Measurements from ENCODE around the gene RBM27. TPM values are rescaled to one million over a fixed set of nuclear protein-coding genes. Genes with fewer than 3 reads are reported as not detected.

RBM27 gene
- total RNA-seq, 1 experiment from 2014 or later, result 32.6 TPM

DNA sequence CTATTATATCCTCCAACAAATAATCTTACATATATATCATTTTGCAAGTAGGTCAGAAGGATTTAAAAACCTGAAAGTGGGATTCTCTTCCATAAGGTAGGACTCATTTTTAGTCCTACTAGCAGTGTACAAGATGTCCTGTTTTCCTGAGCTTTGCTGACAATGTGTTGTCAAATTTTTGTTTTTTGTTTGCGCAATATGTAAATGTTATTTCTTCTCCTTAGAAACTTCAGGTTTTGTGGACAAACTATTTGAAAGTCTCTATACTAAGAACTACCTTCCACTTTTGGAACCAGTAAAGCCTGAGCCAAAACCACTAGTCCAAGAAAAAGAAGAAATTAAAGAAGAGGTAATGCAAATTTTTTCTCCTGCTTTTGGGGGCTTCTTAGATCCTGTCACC, 19.8 kb downstream of the RBM27 start:
- Mint-ChIP-seq H3K4me1 (no peaks in the 10 kb centered on the region), H3K9me3 (no peaks in the 10 kb centered on the region), H3K36me3 (peaks cover 29% of the 10 kb centered on the region), H3K4me3 (no peak overlapping the region), H3K27me3 (ENCODE audit: low read depth) (no peaks in the 10 kb centered on the region), H3K27ac (no peak overlapping the region)
- TF ChIP-seq, protein P1, sequence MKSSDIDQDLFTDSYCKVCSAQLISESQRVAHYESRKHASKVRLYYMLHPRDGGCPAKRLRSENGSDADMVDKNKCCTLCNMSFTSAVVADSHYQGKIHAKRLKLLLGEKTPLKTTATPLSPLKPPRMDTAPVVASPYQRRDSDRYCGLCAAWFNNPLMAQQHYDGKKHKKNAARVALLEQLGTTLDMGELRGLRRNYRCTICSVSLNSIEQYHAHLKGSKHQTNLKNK (CRISPR knock-in tag; IDR thresholded peaks at IDR 0.05), result no peak
- TF ChIP-seq SOX15 (CRISPR knock-in tag; IDR thresholded peaks at IDR 0.05) (no peak), NR3C1 (CRISPR knock-in tag; conservative IDR thresholded peaks at IDR 0.05; ENCODE audit: low read depth) (no peak), NFYB (CRISPR knock-in tag; conservative IDR thresholded peaks at IDR 0.05; ENCODE audit: low read depth) (no peak), SMAD4 (CRISPR knock-in tag; IDR thresholded peaks at IDR 0.05) (no peak)
- ChIA-PET POLR2A (no interaction called here), CTCF (no interaction called here)
- DNase-seq (ENCODE audit: low spot score) (no peak), ATAC-seq (no peak)

DNA sequence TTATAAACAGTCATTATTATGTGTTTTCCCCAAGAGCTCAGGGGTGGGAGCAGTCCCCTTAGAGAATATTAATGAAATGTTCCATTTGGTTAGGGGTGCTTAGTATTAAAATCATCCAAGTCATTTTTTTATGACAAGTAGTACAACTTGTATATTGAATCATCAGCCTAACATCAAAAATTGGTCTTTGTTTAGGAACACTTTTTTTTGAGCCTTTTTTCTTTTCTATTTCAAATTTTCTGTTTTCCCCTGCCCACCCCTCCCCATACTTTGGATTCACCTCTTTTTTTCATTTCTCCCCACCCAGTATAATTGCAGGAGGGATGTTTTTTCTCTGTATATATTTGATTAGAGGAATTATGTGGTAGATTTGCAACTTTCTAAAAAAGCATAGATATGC, 25.8 kb downstream of the RBM27 start:
- Mint-ChIP-seq H3K4me1 (no peaks in the 10 kb centered on the region), H3K9me3 (no peaks in the 10 kb centered on the region), H3K27me3 (ENCODE audit: low read depth) (no peaks in the 10 kb centered on the region), H3K36me3 (peaks cover 54% of the 10 kb centered on the region), H3K27ac (no peak overlapping the region), H3K4me3 (no peak overlapping the region)
- DNase-seq (ENCODE audit: low spot score) (no peak), ATAC-seq (no peak)
- TF ChIP-seq, protein P2, sequence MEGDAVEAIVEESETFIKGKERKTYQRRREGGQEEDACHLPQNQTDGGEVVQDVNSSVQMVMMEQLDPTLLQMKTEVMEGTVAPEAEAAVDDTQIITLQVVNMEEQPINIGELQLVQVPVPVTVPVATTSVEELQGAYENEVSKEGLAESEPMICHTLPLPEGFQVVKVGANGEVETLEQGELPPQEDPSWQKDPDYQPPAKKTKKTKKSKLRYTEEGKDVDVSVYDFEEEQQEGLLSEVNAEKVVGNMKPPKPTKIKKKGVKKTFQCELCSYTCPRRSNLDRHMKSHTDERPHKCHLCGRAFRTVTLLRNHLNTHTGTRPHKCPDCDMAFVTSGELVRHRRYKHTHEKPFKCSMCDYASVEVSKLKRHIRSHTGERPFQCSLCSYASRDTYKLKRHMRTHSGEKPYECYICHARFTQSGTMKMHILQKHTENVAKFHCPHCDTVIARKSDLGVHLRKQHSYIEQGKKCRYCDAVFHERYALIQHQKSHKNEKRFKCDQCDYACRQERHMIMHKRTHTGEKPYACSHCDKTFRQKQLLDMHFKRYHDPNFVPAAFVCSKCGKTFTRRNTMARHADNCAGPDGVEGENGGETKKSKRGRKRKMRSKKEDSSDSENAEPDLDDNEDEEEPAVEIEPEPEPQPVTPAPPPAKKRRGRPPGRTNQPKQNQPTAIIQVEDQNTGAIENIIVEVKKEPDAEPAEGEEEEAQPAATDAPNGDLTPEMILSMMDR (IDR thresholded peaks at IDR 0.05), result no peak
- TF ChIP-seq RORB (CRISPR knock-in tag; IDR thresholded peaks at IDR 0.05) (no peak), NR2C2 (CRISPR knock-in tag; IDR thresholded peaks at IDR 0.05) (no peak), FOXJ3 (CRISPR knock-in tag; IDR thresholded peaks at IDR 0.05; ENCODE audit: borderline replicate concordance) (no peak), MXD4 (CRISPR knock-in tag; IDR thresholded peaks at IDR 0.05; ENCODE audit: borderline replicate concordance) (no peak)
- TF ChIP-seq, protein P3, sequence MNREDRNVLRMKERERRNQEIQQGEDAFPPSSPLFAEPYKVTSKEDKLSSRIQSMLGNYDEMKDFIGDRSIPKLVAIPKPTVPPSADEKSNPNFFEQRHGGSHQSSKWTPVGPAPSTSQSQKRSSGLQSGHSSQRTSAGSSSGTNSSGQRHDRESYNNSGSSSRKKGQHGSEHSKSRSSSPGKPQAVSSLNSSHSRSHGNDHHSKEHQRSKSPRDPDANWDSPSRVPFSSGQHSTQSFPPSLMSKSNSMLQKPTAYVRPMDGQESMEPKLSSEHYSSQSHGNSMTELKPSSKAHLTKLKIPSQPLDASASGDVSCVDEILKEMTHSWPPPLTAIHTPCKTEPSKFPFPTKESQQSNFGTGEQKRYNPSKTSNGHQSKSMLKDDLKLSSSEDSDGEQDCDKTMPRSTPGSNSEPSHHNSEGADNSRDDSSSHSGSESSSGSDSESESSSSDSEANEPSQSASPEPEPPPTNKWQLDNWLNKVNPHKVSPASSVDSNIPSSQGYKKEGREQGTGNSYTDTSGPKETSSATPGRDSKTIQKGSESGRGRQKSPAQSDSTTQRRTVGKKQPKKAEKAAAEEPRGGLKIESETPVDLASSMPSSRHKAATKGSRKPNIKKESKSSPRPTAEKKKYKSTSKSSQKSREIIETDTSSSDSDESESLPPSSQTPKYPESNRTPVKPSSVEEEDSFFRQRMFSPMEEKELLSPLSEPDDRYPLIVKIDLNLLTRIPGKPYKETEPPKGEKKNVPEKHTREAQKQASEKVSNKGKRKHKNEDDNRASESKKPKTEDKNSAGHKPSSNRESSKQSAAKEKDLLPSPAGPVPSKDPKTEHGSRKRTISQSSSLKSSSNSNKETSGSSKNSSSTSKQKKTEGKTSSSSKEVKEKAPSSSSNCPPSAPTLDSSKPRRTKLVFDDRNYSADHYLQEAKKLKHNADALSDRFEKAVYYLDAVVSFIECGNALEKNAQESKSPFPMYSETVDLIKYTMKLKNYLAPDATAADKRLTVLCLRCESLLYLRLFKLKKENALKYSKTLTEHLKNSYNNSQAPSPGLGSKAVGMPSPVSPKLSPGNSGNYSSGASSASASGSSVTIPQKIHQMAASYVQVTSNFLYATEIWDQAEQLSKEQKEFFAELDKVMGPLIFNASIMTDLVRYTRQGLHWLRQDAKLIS (CRISPR knock-in tag; IDR thresholded peaks at IDR 0.05; ENCODE audit: borderline replicate concordance), result no peak
- TF ChIP-seq, protein P4, sequence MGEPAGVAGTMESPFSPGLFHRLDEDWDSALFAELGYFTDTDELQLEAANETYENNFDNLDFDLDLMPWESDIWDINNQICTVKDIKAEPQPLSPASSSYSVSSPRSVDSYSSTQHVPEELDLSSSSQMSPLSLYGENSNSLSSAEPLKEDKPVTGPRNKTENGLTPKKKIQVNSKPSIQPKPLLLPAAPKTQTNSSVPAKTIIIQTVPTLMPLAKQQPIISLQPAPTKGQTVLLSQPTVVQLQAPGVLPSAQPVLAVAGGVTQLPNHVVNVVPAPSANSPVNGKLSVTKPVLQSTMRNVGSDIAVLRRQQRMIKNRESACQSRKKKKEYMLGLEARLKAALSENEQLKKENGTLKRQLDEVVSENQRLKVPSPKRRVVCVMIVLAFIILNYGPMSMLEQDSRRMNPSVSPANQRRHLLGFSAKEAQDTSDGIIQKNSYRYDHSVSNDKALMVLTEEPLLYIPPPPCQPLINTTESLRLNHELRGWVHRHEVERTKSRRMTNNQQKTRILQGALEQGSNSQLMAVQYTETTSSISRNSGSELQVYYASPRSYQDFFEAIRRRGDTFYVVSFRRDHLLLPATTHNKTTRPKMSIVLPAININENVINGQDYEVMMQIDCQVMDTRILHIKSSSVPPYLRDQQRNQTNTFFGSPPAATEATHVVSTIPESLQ (CRISPR knock-in tag; IDR thresholded peaks at IDR 0.05), result no peak
- POLR2A ChIA-PET, result no interaction called here
- CTCF ChIA-PET, result no interaction called here

DNA sequence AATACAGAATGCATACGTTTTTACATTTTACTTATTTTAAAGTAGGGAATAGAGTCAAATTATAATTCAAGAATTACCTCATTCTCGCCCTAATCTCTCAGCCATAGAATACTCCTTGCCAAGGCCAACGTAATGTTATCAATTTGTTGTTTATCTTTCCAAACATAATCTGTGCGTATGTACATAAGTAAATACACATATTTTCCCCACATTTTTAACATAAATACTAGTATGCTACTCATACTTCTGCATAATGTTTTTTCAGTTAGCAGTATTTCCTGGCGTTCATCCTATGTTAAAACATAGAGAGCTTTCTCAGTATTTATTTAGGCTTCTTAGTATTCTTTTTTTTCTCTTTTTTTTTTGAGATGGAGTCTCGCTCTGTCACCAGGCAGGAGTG, 28.8 kb downstream of the RBM27 start:
- Mint-ChIP-seq H3K36me3 (peaks cover 54% of the 10 kb centered on the region), H3K9me3 (no peaks in the 10 kb centered on the region), H3K4me1 (no peaks in the 10 kb centered on the region), H3K27ac (no peak overlapping the region), H3K4me3 (no peak overlapping the region), H3K27me3 (ENCODE audit: low read depth) (no peaks in the 10 kb centered on the region)
- CTCF ChIA-PET, result no interaction called here
- POLR2A ChIA-PET, result interaction anchor here (0.6 kb wide), 1 partner anchor 48 kb away, joined by 3 read pairs; no protein-coding TSS in a partner anchor
- ATAC-seq (no peak), DNase-seq (ENCODE audit: low spot score) (no peak)
- TF ChIP-seq JUN (CRISPR knock-in tag; IDR thresholded peaks at IDR 0.05) (no peak), CREM (CRISPR knock-in tag; IDR thresholded peaks at IDR 0.05) (no peak), ZNF138 (CRISPR knock-in tag; conservative IDR thresholded peaks at IDR 0.05) (no peak)
- TF ChIP-seq, protein P5, sequence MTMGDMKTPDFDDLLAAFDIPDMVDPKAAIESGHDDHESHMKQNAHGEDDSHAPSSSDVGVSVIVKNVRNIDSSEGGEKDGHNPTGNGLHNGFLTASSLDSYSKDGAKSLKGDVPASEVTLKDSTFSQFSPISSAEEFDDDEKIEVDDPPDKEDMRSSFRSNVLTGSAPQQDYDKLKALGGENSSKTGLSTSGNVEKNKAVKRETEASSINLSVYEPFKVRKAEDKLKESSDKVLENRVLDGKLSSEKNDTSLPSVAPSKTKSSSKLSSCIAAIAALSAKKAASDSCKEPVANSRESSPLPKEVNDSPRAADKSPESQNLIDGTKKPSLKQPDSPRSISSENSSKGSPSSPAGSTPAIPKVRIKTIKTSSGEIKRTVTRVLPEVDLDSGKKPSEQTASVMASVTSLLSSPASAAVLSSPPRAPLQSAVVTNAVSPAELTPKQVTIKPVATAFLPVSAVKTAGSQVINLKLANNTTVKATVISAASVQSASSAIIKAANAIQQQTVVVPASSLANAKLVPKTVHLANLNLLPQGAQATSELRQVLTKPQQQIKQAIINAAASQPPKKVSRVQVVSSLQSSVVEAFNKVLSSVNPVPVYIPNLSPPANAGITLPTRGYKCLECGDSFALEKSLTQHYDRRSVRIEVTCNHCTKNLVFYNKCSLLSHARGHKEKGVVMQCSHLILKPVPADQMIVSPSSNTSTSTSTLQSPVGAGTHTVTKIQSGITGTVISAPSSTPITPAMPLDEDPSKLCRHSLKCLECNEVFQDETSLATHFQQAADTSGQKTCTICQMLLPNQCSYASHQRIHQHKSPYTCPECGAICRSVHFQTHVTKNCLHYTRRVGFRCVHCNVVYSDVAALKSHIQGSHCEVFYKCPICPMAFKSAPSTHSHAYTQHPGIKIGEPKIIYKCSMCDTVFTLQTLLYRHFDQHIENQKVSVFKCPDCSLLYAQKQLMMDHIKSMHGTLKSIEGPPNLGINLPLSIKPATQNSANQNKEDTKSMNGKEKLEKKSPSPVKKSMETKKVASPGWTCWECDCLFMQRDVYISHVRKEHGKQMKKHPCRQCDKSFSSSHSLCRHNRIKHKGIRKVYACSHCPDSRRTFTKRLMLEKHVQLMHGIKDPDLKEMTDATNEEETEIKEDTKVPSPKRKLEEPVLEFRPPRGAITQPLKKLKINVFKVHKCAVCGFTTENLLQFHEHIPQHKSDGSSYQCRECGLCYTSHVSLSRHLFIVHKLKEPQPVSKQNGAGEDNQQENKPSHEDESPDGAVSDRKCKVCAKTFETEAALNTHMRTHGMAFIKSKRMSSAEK (CRISPR knock-in tag; IDR thresholded peaks at IDR 0.05; ENCODE audit: borderline replicate concordance), result no peak
- TF ChIP-seq, protein P6, sequence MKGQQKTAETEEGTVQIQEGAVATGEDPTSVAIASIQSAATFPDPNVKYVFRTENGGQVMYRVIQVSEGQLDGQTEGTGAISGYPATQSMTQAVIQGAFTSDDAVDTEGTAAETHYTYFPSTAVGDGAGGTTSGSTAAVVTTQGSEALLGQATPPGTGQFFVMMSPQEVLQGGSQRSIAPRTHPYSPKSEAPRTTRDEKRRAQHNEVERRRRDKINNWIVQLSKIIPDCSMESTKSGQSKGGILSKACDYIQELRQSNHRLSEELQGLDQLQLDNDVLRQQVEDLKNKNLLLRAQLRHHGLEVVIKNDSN (CRISPR knock-in tag; IDR thresholded peaks at IDR 0.05), result no peak
